SK-N-MC (cell line): ENCODE data around the gene SDK1.

ENCODE experiments used
- EZH2 ChIP-seq: fragments of 200-600 bp; sonication (generic); IDR thresholded peaks from one replicate; pipeline ENCODE4 v1.6.1; 2017; ENCODE audit warnings: antibody characterized with exemption
- FOXP2 ChIP-seq: optimal IDR thresholded peaks from 2 replicates; pipeline ENCODE3; 2011; ENCODE audit warnings: mild to moderate bottlenecking, moderate library complexity; ENCODE audit not compliant: insufficient read depth; ENCODE audit errors: extremely low read length, control extremely low read depth

DNA sequence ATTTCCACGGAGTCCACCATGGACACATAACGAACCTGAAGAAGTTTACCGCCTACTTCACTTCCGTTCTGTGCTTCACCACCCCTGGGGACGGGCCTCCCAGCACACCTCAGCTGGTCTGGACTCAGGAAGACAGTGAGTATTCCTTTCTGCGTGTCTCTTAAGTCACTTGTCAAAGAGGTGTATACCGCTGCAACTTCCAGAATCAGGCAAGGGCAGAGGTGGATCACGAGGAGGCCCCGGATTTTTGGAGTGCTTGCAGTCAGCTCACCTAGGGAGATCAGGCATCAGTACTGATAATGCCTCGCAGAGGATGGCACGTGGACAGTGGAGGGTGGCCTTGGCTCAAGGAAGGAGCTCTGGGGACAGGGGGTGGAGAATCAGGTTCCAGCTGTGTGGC lies 750.6 kb downstream of the SDK1 start:
- TF ChIP-seq EZH2, result no peak
- TF ChIP-seq FOXP2, result no peak
